HCT116 (cell line): Measurements from ENCODE around the gene ABCC2. TPM values are rescaled to one million over a fixed set of nuclear protein-coding genes. Genes with fewer than 3 reads are reported as not detected.

Experiments
- ATAC-seq: fragments of 200-7000 bp; cut with Tn5 transposase; 2 replicates; pipeline ENCODE4 v1.9.1; 2020; ENCODE audit warnings: mild to moderate bottlenecking, moderate library complexity
- BruUV-seq: library from RNA; stranded (reverse); fragments of 400-500 nt; replicated peaks from 2 replicates; lab custom pipeline; 2021; lab: Mats Ljungman, UMichigan
- CTCF ChIA-PET: fragments of 300-600 bp; sonication (Branson Sonifier 250); formaldehyde crosslinking; loops from one replicate; lab custom pipeline; 2021; ENCODE audit warnings: antibody characterized with exemption; lab: Charles Lee
- POLR2A ChIA-PET: fragments of 300-600, 350-600 bp; sonication (Branson Sonifier 250); formaldehyde crosslinking; loops from one replicate; lab custom pipeline; 2021; ENCODE audit warnings: antibody characterized with exemption; lab: Charles Lee
- RAD21 ChIA-PET, 2 experiments: fragments of 300-600 bp; sonication (Branson Sonifier 250); formaldehyde crosslinking; loops; one replicate each; lab custom pipeline; 2023; ENCODE audit warnings: low total read pairs in 2 of 2; ENCODE audit not compliant: uncharacterized antibody in 2 of 2, unreplicated experiment in 2 of 2, low non-redundant PET in 1 of 2; lab: Charles Lee
- DNase-seq: peaks from one replicate; pipeline ENCODE4 v3.0.0-alpha.2; 2010; ENCODE audit warnings: low read depth, low spot score
- H2AFZ ChIP-seq: fragments of 200-600 bp; shearing (Covaris generic), sonication (generic); 2 replicates; pipeline ENCODE4 v1.6.1; 2017; ENCODE audit warnings: low read depth, mixed run types, mixed read lengths, antibody characterized with exemption, low read length; ENCODE audit not compliant: poor library complexity, severe bottlenecking
- H3K27ac ChIP-seq: 2 replicates; pipeline ENCODE4 v1.5.1; 2012; ENCODE audit warnings: low read depth, low read length
- H3K27me3 ChIP-seq: fragments of 200-600 bp; sonication (generic); 2 replicates; pipeline ENCODE4 v1.6.1; 2016; ENCODE audit warnings: mixed run types, low read length, mixed read lengths; ENCODE audit not compliant: insufficient read depth
- H3K36me3 ChIP-seq, 2 experiments: fragments of 200-500 bp in 1 of 2; fragments of 200-600 bp in 1 of 2; sonication (Bioruptor generic) in 1 of 2; sonication (generic) in 1 of 2; 2 replicates each; pipeline versions ENCODE4 v1.5.1 to v1.6.1; 2014 to 2016; ENCODE audit warnings: low read length in 2 of 2, inconsistent platforms in 1 of 2, mixed read lengths in 1 of 2, mixed run types in 1 of 2; ENCODE audit not compliant: insufficient read depth in 2 of 2, control insufficient read depth in 1 of 2
- H3K4me1 ChIP-seq, 2 experiments: fragments of 200-600 bp in 1 of 2; sonication (generic) in 1 of 2; 2 replicates each; pipeline versions ENCODE4 v1.5.1 to v1.6.1; 2012 to 2017; ENCODE audit warnings: low read length in 2 of 2, inconsistent platforms in 1 of 2, mild to moderate bottlenecking in 1 of 2, mixed read lengths in 1 of 2, mixed run types in 1 of 2, moderate library complexity in 1 of 2; ENCODE audit not compliant: insufficient read depth in 2 of 2, control insufficient read depth in 1 of 2
- H3K4me2 ChIP-seq: fragments of 200-600 bp; sonication (generic); 2 replicates; pipeline ENCODE4 v1.6.1; 2017; ENCODE audit warnings: mixed run types, low read length, mixed read lengths
- H3K4me3 ChIP-seq, 2 experiments: fragments of 200-600 bp in 1 of 2; sonication (generic) in 1 of 2; replicated peaks in 1 of 2; 2 replicates each; pipeline ENCODE4 v1.5.1; 2011 to 2016; ENCODE audit warnings: low read length in 2 of 2, control low read depth in 1 of 2, low read depth in 1 of 2, mild to moderate bottlenecking in 1 of 2, mixed read lengths in 1 of 2, mixed run types in 1 of 2
- H3K79me2 ChIP-seq: fragments of 200-600 bp; sonication (generic); 2 replicates; pipeline ENCODE4 v1.6.1; 2017; ENCODE audit warnings: mild to moderate bottlenecking, mixed run types, low read length, moderate library complexity, mixed read lengths; ENCODE audit not compliant: insufficient read depth
- H3K9ac ChIP-seq: fragments of 200-600 bp; sonication (generic); 2 replicates; pipeline ENCODE4 v1.6.1; 2016; ENCODE audit warnings: low read length, mixed read lengths
- H3K9me2 ChIP-seq: fragments of 200-600 bp; sonication (generic), shearing (Covaris generic); 2 replicates; pipeline ENCODE4 v1.6.1; 2017; ENCODE audit warnings: mixed run types, mild to moderate bottlenecking, moderate library complexity; ENCODE audit not compliant: insufficient read depth
- H3K9me3 ChIP-seq, 2 experiments: fragments of 200-500 bp in 1 of 2; fragments of 200-600 bp in 1 of 2; sonication (Bioruptor generic) in 1 of 2; sonication (generic) in 1 of 2; 2 replicates each; pipeline ENCODE4 v1.6.1; 2014 to 2017; ENCODE audit warnings: low read length in 2 of 2, mixed read lengths in 2 of 2, inconsistent platforms in 1 of 2, low read depth in 1 of 2, mild to moderate bottlenecking in 1 of 2, mixed run types in 1 of 2, moderate library complexity in 1 of 2; ENCODE audit not compliant: control insufficient read depth in 1 of 2, insufficient read depth in 1 of 2
- H4K20me1 ChIP-seq: fragments of 200-600 bp; sonication (generic), shearing (Covaris generic); 2 replicates; pipeline ENCODE4 v1.6.1; 2017; ENCODE audit warnings: mixed run types, mild to moderate bottlenecking, moderate library complexity; ENCODE audit not compliant: insufficient read depth
- ATF3 ChIP-seq: IDR thresholded peaks from 2 replicates; pipeline ENCODE4 v1.6.1; 2012
- CBX3 ChIP-seq: IDR thresholded peaks from 2 replicates; pipeline ENCODE4 v1.6.1; 2012; ENCODE audit warnings: low read depth
- CTCF ChIP-seq, 3 experiments: fragments of 200-600 bp in 1 of 3; sonication (generic) in 1 of 3; IDR thresholded peaks in 2 of 3; conservative IDR thresholded peaks in 1 of 3; 2 replicates each; pipeline ENCODE4 v1.5.1; 2012 to 2017; ENCODE audit warnings: low read depth in 2 of 3, low read length in 2 of 3, antibody characterized with exemption in 1 of 3, borderline replicate concordance in 1 of 3, control low read depth in 1 of 3, mild to moderate bottlenecking in 1 of 3, mixed read lengths in 1 of 3, mixed run types in 1 of 3, moderate library complexity in 1 of 3; ENCODE audit not compliant: insufficient read depth in 1 of 3
- ELF1 ChIP-seq: IDR thresholded peaks from 2 replicates; pipeline ENCODE4 v1.6.1; 2012; ENCODE audit warnings: low read depth, borderline replicate concordance
- EZH2 ChIP-seq: fragments of 200-600 bp; sonication (generic); IDR thresholded peaks from 2 replicates; pipeline ENCODE4 v1.6.1; 2017; ENCODE audit warnings: antibody characterized with exemption, mixed run types
- EZH2phosphoT487 ChIP-seq: fragments of 200-600 bp; IDR thresholded peaks from 2 replicates; pipeline ENCODE4 v1.6.1; 2018; ENCODE audit warnings: antibody characterized with exemption, borderline replicate concordance
- FOSL1 ChIP-seq: IDR thresholded peaks from 2 replicates; pipeline ENCODE4 v1.6.1; 2012; ENCODE audit warnings: low read depth
- JUND ChIP-seq: IDR thresholded peaks from 2 replicates; pipeline ENCODE4 v1.6.1; 2012
- MAX ChIP-seq: IDR thresholded peaks from 2 replicates; pipeline ENCODE4 v1.6.1; 2012
- POLR2A ChIP-seq: IDR thresholded peaks from 2 replicates; pipeline ENCODE4 v1.7.0; 2011; ENCODE audit warnings: borderline replicate concordance; ENCODE audit not compliant: insufficient read depth, insufficient read length; ENCODE audit errors: extremely low read depth
- POLR2AphosphoS5 ChIP-seq: IDR thresholded peaks from 2 replicates; pipeline ENCODE4 v1.6.1; 2011; ENCODE audit warnings: mild to moderate bottlenecking, low read depth, low read length, moderate library complexity
- RAD21 ChIP-seq: IDR thresholded peaks from 2 replicates; pipeline ENCODE4 v1.6.1; 2012; ENCODE audit warnings: low read depth, mild to moderate bottlenecking
- REST ChIP-seq: IDR thresholded peaks from 2 replicates; pipeline ENCODE4 v1.6.1; 2012; ENCODE audit warnings: low read depth
- SIN3A ChIP-seq: IDR thresholded peaks from 2 replicates; pipeline ENCODE4 v1.6.1; 2012; ENCODE audit warnings: low read depth
- SP1 ChIP-seq: IDR thresholded peaks from 2 replicates; pipeline ENCODE4 v1.6.1; 2012; ENCODE audit warnings: low read depth
- SRF ChIP-seq: IDR thresholded peaks from 2 replicates; pipeline ENCODE4 v1.6.1; 2012; ENCODE audit warnings: low read depth
- TCF7L2 ChIP-seq: IDR thresholded peaks from 2 replicates; pipeline ENCODE4 v1.7.0; 2011; ENCODE audit warnings: borderline replicate concordance, inconsistent platforms; ENCODE audit not compliant: insufficient read depth, insufficient read length; ENCODE audit errors: extremely low read depth
- YY1 ChIP-seq: IDR thresholded peaks from 2 replicates; pipeline ENCODE4 v1.6.1; 2011; ENCODE audit warnings: low read length, low read depth, moderate library complexity, mild to moderate bottlenecking; ENCODE audit not compliant: insufficient replicate concordance; ENCODE audit errors: extremely low read depth
- ZFX ChIP-seq: fragments of 450-650 bp; IDR thresholded peaks from 2 replicates; pipeline ENCODE4 v1.6.1; 2017
- ZNF274 ChIP-seq: fragments of 200-500 bp; sonication (Bioruptor generic); IDR thresholded peaks from 2 replicates; pipeline ENCODE4 v1.6.1; 2014; ENCODE audit warnings: mild to moderate bottlenecking, low read depth, low read length, inconsistent platforms
- intact Hi-C: fragments of 100-400 bp; cut with micrococcal nuclease; formaldehyde crosslinking; loops from 2 replicates; pipeline ENCODE4 v1.10.0; 2022
- total RNA-seq: library from RNA; stranded (reverse); gene quantifications from one replicate; pipeline ENCODE4 v1.2.1, GENCODE V29; 2021; ENCODE audit not compliant: unreplicated experiment

Gene ABCC2
- total RNA-seq, 1 experiment from 2014 or later, result 88.2 TPM

- H3K4me3 ChIP-seq, result no peak overlapping the region
- H3K79me2 ChIP-seq, result no peaks in the 10 kb centered on the region
- H3K27ac ChIP-seq, result no peak overlapping the region
- DNase-seq (no peak), ATAC-seq (no peak)
- no peaks in the 10 kb centered on the region for H4K20me1 ChIP-seq
- H2AFZ ChIP-seq, result no peak overlapping the region
- TF ChIP-seq POLR2AphosphoS5 (no peak), ATF3 (no peak), TCF7L2 (no peak), SP1 (no peak), ZFX (no peak), CBX3 (no peak), ELF1 (no peak), CTCF (IDR thresholded peaks at IDR 0.05 in 2 of 3, conservative IDR thresholded peaks at IDR 0.05 in 1 of 3; ENCODE audit: borderline replicate concordance in 1 of 3, insufficient read depth in 1 of 3, low read depth in 2 of 3, low read length in 2 of 3) (no peak), SIN3A (no peak), SRF (no peak), POLR2A (no peak), FOSL1 (no peak), REST (no peak), EZH2 (no peak), JUND (no peak), ZNF274 (no peak), EZH2phosphoT487 (no peak), MAX (no peak), YY1 (no peak), RAD21 (no peak)
- no peak overlapping the region for H3K4me2 ChIP-seq
- ChIA-PET POLR2A (no interaction called here), CTCF (interaction anchor here (1.1 to 3.9 kb wide), 3 partner anchors 10 to 190 kb away, joined by 3 to 31 read pairs (median 10); no protein-coding TSS in a partner anchor), RAD21 (interaction anchor here in 1 of 2 experiments (2.0 kb wide), 1 partner anchor 190 kb away, joined by 5 read pairs; no protein-coding TSS in a partner anchor)
- H3K9ac ChIP-seq, result no peak overlapping the region
- no TSS peak for BruUV-seq
- H3K27me3 ChIP-seq, result no peaks in the 10 kb centered on the region
- intact Hi-C loops, result loop anchor here (2.0 to 10.0 kb wide), 4 partner anchors 112 to 659 kb away; partner anchors contain the start of genes DNMBP and SEC31B
- H3K4me1 ChIP-seq, result peaks cover 3 to 8% of the 10 kb centered on the region in 2 experiments; a peak in 2 of 4 replicates
- no peaks in the 10 kb centered on the region for H3K9me2 ChIP-seq
- peaks cover 13 to 20% of the 10 kb centered on the region in 2 experiments; a peak in 3 of 4 replicates for H3K36me3 ChIP-seq
- H3K9me3 ChIP-seq, result no peaks in the 10 kb centered on the region
Observed at GRCh38 chr10:99855479-99856071, 73.1 kb downstream of the ABCC2 start.
